Activated gamma-delta T cell (primary cell): ENCODE measurements around the gene CACHD1.

ENCODE experiments used
- DNase-seq: peaks from one replicate; lab custom pipeline; 2025; lab: John Stamatoyannopoulos, UW

Gene CACHD1

GRCh38 chr1:64523413-64524337 is 53.7 kb downstream of the CACHD1 start:
- no peak for DNase-seq

- DNase-seq = no peak
These were observed 54.7 kb downstream of the CACHD1 start for GRCh38 chr1:64524614-64525013.

- no peak for DNase-seq
These were observed 55.3 kb downstream of the CACHD1 start for GRCh38 chr1:64525116-64525686.

GRCh38 chr1:64526312-64526711 is 56.4 kb downstream of the CACHD1 start:
- no peak for DNase-seq

- DNase-seq = no peak
These were observed 57.2 kb downstream of the CACHD1 start for GRCh38 chr1:64527165-64527564.

- DNase-seq = no peak
These were observed 57.9 kb downstream of the CACHD1 start for GRCh38 chr1:64527786-64528185.

GRCh38 chr1:64530969-64531692 is 61.2 kb downstream of the CACHD1 start:
- no peak for DNase-seq

GRCh38 chr1:64532646-64533045 is 62.7 kb downstream of the CACHD1 start:
- DNase-seq = no peak

GRCh38 chr1:64535938-64536835 is 66.3 kb downstream of the CACHD1 start:
- no peak for DNase-seq

- DNase-seq = no peak
These were observed 67.0 kb downstream of the CACHD1 start for GRCh38 chr1:64536836-64537490.

- no peak for DNase-seq
These were observed 68.0 kb downstream of the CACHD1 start for GRCh38 chr1:64537942-64538341.

- no peak for DNase-seq
These were observed 68.5 kb downstream of the CACHD1 start for GRCh38 chr1:64538389-64538788.

- no peak for DNase-seq
These were observed 69.4 kb downstream of the CACHD1 start for GRCh38 chr1:64539289-64539688.

GRCh38 chr1:64539781-64540218 is 69.9 kb downstream of the CACHD1 start:
- DNase-seq = no peak

GRCh38 chr1:64540265-64540791 is 70.4 kb downstream of the CACHD1 start:
- no peak for DNase-seq

- DNase-seq = no peak
These were observed 72.2 kb downstream of the CACHD1 start for GRCh38 chr1:64542118-64542517.

- DNase-seq = no peak
These were observed 73.9 kb downstream of the CACHD1 start for GRCh38 chr1:64543831-64544230.

- DNase-seq = no peak
These were observed 75.4 kb downstream of the CACHD1 start for GRCh38 chr1:64545118-64545843.

GRCh38 chr1:64546013-64546412 is 76.1 kb downstream of the CACHD1 start:
- DNase-seq = no peak
